Fibroblast of the aortic adventitia (primary cell): Measurements from ENCODE around the gene SIRT2. TPM values are rescaled to one million over a fixed set of nuclear protein-coding genes. Genes with fewer than 3 reads are reported as not detected.

Experiments
- DNase-seq: peaks from one replicate; pipeline ENCODE4 v3.0.0-alpha.2; 2010; ENCODE audit warnings: low read depth
- H3K4me3 ChIP-seq: 2 replicates; pipeline ENCODE4 v1.5.1; 2011; ENCODE audit warnings: low read depth, mild to moderate bottlenecking, control low read depth, low read length, moderate library complexity
- total RNA-seq: library from RNA; depleted of rRNA; stranded (reverse); fragments of >200 nt; gene quantifications from 2 replicates; pipeline ENCODE4 v1.2.3, GENCODE V29; 2012; ENCODE audit warnings: low replicate concordance
- TF ChIP-seq, protein P1 (sequence below): IDR thresholded peaks from 2 replicates; pipeline ENCODE4 v1.5.1; 2011; ENCODE audit warnings: mild to moderate bottlenecking, low read length, control low read depth, inconsistent platforms; ENCODE audit not compliant: insufficient read depth

Gene SIRT2
- total RNA-seq, 1 donor, result 44.9 TPM

DNA sequence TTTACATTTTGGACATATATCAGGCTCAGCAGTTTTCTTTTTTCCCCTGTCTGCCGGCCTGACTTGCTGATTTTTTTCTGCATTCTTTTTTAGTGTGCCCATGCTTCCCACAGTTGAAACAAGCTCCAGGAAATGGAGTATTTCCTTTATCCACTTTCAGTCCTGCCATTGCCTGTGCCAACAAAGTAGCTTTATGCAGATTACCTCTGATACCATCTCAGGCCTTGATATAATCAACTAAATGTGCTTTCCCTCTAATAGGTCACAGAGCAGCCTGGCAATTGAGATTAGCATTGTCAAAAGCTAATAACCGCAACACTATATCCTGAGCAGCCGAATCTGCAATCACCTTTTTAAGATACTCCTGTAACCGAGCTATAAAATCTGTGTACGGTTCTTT is 40.5 kb upstream of the SIRT2 start:
- H3K4me3 ChIP-seq, result no peak overlapping the region
- DNase-seq, result no peak
- TF ChIP-seq, protein P1, sequence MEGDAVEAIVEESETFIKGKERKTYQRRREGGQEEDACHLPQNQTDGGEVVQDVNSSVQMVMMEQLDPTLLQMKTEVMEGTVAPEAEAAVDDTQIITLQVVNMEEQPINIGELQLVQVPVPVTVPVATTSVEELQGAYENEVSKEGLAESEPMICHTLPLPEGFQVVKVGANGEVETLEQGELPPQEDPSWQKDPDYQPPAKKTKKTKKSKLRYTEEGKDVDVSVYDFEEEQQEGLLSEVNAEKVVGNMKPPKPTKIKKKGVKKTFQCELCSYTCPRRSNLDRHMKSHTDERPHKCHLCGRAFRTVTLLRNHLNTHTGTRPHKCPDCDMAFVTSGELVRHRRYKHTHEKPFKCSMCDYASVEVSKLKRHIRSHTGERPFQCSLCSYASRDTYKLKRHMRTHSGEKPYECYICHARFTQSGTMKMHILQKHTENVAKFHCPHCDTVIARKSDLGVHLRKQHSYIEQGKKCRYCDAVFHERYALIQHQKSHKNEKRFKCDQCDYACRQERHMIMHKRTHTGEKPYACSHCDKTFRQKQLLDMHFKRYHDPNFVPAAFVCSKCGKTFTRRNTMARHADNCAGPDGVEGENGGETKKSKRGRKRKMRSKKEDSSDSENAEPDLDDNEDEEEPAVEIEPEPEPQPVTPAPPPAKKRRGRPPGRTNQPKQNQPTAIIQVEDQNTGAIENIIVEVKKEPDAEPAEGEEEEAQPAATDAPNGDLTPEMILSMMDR, result no peak

DNA sequence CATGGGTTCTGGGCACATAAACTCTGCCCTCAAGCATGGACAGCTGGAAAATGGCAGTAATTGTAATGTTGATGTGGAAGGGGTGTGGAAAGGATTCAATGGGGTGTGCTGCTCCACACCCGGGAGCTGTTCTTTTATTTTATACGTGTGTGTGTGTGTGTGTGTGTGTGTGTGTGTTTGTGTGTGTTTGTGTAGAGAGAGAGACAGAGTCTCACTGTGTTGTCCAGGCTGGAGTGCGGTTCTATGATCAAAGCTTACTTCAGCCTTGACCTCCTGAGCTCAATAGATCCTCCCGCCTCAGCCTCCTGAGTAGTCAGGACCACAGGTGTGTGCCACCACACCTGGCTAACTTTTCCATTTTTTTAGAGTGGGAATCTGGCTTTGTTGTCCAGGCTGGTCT is 34.1 kb upstream of the SIRT2 start:
- H3K4me3 ChIP-seq, result no peak overlapping the region
- no peak for DNase-seq
- TF ChIP-seq, protein P1, result no peak

DNA sequence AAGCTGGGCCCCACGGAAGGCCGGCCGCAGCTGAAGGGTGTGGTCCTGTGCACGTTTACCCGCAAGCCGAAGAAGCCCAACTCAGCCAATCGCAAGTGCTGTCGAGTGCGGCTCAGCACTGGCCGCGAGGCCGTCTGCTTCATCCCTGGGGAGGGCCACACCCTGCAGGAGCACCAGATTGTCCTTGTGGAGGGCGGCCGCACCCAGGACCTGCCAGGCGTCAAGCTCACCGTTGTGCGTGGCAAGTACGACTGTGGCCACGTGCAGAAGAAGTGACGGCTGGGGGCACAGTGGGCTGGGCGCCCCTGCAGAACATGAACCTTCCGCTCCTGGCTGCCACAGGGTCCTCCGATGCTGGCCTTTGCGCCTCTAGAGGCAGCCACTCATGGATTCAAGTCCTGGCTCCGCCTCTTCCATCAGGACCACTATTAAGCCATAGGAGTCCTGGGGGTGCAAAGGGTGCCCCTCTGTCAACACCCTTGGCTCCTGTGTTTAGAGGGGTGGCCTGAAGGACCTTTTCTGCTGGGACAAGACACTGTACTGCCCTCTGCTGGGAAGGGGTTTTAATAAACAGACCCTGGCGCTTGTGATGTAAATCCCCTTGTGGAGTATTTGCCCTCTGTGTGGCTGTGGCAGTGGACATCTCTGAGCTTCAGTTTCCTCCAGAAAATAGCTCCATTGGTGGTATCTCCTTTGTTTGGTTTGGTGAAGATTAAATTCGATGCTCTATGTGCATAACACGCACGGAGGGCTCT is 33.2 kb upstream of the SIRT2 start:
- TF ChIP-seq, protein P1, result peak; percentile 38
- no peak overlapping the region for H3K4me3 ChIP-seq
- peak; percentile 44 for DNase-seq

DNA sequence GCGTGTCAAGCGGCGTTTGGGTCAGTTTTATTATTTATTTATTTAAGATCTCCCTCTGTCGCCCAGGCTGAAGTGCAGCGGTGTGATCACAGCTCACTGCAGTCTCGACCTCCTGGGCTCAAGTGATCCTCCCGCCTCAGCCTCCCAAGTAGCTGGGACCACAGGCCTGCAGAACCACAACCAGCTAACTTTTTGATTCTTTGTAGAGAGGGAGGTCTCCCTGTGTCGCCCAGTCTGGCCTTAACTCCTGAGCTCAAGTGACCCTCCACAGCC is 32.0 kb upstream of the SIRT2 start:
- H3K4me3 ChIP-seq, result peak overlapping the region; percentile 73
- TF ChIP-seq, protein P1, result no peak
- no peak for DNase-seq

DNA sequence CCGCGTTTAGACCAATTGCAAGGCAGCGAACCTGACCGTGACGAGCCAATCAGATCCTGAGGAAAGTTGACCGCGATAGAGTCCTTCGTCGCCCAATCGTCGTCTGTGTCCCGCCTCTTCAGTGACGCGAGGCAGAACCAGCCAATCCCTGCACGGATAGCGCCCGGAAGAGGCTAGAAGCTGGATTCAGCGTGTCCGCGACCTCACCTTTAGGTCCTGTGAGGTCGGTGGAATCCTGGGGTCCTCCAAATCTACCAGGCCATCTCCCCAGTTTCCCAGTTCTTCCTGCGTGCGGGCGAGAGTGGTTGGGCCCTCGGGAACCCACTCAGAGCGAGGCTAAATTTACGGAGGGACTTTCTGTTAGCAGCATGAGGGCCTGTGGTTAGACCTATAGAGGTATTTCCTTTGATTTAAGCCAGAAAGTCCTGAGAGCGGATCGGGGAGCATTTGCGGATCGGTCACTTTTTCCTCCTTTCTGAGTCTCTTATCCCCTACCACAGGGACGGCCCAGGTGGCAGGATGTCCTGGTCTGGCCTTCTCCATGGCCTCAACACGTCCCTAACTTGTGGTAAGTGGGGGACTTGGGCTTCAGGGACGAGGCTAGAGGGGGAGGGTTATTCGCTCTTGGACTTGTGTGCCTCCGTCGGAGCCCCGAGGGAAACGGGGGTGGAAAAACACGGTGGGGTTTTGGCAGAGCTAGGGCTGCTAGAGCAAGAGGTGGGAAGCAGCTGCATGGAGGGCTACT is 31.5 kb upstream of the SIRT2 start, which contains the start of gene MRPS12:
Gene MRPS12, plus strand, starts transcription at position 169 of the 745 bp plus-strand sequence. Its CDS starts 351 bp downstream, at position 520.
- peak; percentile 99 for DNase-seq
- TF ChIP-seq, protein P1, result no peak
- H3K4me3 ChIP-seq, result peak within 1 kb of the TSS; percentile 84

DNA sequence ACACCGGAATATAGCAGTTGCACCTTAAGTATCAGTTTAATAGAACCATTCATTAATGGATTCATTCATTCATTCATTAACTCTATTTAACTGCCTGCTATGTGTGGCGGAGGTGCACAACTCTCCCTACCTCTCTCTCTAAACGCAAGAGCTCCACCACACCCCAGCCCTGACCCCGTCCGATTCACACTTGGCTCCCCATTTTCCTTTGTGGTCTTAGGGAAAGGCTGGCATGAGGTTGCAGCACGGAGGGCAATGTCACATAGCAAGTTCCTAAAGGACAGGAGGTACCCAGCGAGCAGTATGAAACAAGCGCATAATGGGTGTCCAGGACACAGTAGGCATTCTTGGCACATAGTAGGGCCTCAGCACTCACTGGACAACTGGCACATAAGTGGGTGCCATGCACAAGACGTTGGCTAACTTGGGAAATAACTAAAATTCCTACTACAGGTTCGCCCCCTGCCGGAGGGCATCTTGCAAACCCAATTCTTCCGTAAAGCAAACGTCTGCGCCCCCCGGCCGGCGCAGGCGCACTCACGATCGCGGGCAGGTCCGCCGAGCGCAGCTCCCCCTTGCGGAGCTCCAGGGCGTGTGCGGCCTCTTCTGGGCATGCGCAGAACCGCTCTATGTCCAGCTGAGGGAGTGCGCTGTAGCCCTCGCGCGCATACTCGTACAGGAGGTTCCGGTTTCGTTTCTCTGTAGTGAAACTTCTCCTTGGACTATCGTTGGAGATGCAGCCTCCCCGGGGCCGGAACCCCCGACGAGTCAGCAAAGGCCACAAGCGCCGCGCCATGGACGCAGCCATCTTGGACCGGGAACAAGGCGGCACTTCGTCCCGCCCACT is 30.7 kb upstream of the SIRT2 start, which contains the start of gene SARS2:
Gene SARS2, minus strand, starts transcription at position 835 of the 847 bp plus-strand sequence. Its CDS starts 27 bp downstream, at position 808.
- H3K4me3 ChIP-seq, result peak within 1 kb of the TSS; percentile 84
- DNase-seq, result peak; percentile 95
- TF ChIP-seq, protein P1, result peak; percentile 91
